T-helper 1 cell treated with Interleukin-12 subunit alpha and Interleukin-12 subunit beta and Interleukin-4 antibody, amounts not matched to agents 30 μg/mL and 1 μg/mL, for 36 hours (primary cell): ENCODE data around the gene MEN1.

ENCODE experiments used
- H3K27ac Mint-ChIP-seq: one replicate; pipeline ENCODE4 v1.8.0; 2021; ENCODE audit warnings: mild to moderate bottlenecking, mixed read lengths
- H3K27me3 Mint-ChIP-seq: one replicate; pipeline ENCODE4 v1.8.0; 2021; ENCODE audit warnings: low read depth, mixed read lengths
- H3K36me3 Mint-ChIP-seq: one replicate; pipeline ENCODE4 v1.8.0; 2021; ENCODE audit warnings: low read depth, mixed read lengths
- H3K4me1 Mint-ChIP-seq: one replicate; pipeline ENCODE4 v1.8.0; 2021; ENCODE audit warnings: low read depth, mixed read lengths
- H3K4me3 Mint-ChIP-seq: one replicate; pipeline ENCODE4 v1.8.0; 2021; ENCODE audit warnings: mild to moderate bottlenecking, moderate library complexity, mixed read lengths
- H3K9me3 Mint-ChIP-seq: one replicate; pipeline ENCODE4 v1.8.0; 2021; ENCODE audit warnings: mixed read lengths

Gene MEN1

DNA sequence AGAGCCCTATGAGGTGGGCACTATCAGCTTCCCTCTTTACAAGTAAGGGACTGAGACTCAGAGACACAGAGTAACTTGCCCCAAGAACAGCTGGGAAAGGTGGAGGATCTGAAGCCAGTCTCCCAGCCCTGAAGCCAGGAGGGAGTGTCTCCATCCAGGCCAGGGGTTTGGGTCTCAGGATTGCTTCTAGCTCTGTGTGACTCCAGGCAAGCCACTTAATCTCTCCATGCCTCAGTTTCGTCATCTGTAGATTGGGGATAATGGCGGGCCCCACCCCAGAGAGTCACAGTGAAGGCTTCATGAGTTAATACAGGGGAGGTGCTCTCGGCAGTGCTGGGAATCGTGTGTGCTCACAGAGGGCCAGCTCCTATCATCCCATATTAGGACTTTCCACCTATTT is 17.9 kb downstream of the MEN1 start:
- H3K4me1 Mint-ChIP-seq: peaks cover 16% of the 10 kb centered on the region
- H3K27ac Mint-ChIP-seq: peak overlapping the region; percentile 31
- H3K36me3 Mint-ChIP-seq: peaks cover 9% of the 10 kb centered on the region
- no peaks in the 10 kb centered on the region for H3K27me3 Mint-ChIP-seq
- H3K4me3 Mint-ChIP-seq: no peak overlapping the region
- no peaks in the 10 kb centered on the region for H3K9me3 Mint-ChIP-seq

DNA sequence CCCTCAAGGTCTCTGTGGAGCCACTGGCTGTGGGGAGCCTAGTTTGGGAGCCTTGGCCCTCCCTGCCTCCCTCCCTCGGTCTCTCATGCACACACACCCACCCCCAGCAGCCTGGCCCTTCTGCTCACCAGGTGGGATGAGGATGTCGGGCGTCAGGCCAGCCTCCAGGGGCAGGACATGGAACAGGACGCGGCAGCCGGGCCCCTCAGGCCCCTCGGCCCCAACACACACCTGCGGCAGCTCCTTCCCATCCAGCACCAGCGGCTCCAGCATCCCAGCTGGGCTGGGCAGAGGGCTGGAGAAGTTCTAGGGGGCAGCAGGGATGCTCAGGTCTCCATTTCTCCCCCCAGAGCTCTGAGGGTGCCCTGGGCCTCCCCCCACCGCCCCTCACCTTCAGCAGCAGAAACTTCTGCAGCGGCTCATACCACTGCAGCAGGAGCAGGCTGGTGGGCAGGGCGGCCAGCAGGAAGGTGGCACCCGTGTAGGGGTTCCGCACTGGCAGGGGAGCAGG is 18.5 kb downstream of the MEN1 start:
- Mint-ChIP-seq H3K4me1 (peaks cover 17% of the 10 kb centered on the region), H3K4me3 (no peak overlapping the region), H3K36me3 (peaks cover 9% of the 10 kb centered on the region), H3K27ac (no peak overlapping the region), H3K9me3 (no peaks in the 10 kb centered on the region), H3K27me3 (no peaks in the 10 kb centered on the region)

DNA sequence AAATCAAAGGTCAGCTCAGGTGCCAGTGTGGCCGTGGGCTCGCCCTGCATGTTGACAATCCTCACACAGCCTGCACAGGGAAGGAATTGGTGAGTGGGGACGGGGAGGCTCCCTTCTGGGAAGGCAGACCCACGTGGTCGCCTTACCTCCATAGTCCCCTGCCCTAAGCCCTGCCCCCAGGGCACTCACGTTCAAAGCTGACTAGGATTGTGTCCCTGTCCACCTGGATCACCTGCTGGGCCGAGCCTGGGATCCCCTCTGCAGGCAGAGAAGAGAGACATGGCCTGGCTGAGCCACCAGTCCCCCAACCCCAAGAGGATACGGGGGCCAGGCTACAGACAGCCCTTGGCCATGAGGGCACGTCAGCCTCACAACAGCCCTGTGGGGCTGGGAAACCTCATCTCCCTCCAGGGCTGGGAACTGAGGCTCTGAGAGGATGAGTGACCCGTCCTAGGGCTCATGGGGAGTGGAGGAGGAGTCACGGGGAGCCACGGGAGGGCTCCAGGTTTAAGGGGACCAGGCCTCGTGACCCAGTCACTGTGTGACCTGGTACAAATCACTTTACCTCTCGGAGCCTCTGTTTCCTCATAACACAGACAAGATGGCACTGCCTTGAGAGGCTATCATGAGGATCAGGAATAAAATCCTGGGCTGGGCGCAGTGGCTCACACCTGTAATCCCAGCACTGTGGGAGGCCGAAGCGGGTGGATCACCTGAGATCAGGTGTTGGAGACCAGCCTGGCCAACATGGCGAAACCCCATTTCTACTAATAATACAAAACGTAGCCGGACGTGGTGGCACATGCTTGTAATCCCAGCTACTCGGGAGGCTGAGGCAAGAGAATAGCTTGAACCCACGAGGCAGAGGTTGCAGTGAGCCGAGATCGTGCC is 19.9 kb downstream of the MEN1 start:
- H3K4me3 Mint-ChIP-seq: no peak overlapping the region
- H3K9me3 Mint-ChIP-seq: no peaks in the 10 kb centered on the region
- H3K27ac Mint-ChIP-seq: no peak overlapping the region
- H3K4me1 Mint-ChIP-seq: peaks cover 17% of the 10 kb centered on the region
- no peaks in the 10 kb centered on the region for H3K27me3 Mint-ChIP-seq
- H3K36me3 Mint-ChIP-seq: peaks cover 9% of the 10 kb centered on the region

DNA sequence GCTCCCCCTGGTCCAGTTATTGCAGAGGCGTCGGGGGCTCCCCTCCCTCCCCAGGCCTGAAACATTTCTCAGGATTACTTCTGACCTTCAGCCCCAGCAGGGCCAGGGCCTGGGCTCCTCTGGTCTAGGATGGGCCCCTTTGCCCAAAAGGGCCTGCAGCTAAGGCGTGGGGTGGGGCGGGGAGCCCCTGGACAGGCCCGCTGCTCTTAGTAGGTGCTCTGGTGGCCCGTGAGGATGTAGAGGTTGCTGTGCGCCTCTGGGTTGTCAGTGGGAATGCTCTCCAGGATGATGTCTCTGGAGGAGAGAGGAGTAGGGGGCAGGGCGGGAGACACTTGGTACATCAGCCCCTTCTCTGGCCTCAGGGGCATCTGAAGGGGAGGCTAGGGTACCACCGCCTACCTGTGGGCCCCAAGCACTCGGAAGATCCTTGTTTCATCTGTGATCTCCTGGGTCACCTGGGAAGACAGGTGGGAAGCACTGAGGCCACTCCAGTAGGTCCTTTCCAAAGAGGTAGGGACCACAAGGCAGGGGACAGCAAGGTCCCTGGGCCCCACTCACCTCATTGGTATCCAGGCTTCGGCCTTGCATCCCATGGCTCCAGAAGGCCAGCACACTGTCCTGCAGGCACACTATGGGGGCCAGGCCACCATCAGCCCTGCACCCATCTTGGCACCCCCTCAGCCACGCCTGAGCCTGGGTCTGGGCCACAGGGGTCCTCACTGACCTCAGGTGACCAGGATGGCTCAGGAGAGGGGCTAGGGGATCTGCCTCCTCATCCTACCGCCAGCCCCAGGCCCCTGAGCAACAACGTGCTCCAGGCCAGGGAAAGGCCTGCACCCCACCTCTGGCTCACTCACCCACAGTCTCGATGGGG is 20.8 kb downstream of the MEN1 start:
- H3K27me3 Mint-ChIP-seq: no peaks in the 10 kb centered on the region
- no peak overlapping the region for H3K4me3 Mint-ChIP-seq
- H3K27ac Mint-ChIP-seq: no peak overlapping the region
- H3K36me3 Mint-ChIP-seq: peaks cover 5% of the 10 kb centered on the region
- no peaks in the 10 kb centered on the region for H3K9me3 Mint-ChIP-seq
- H3K4me1 Mint-ChIP-seq: peaks cover 12% of the 10 kb centered on the region

- Mint-ChIP-seq H3K4me1 (peaks cover 6% of the 10 kb centered on the region), H3K27me3 (no peaks in the 10 kb centered on the region), H3K4me3 (no peak overlapping the region), H3K36me3 (peaks cover 5% of the 10 kb centered on the region), H3K27ac (no peak overlapping the region), H3K9me3 (no peaks in the 10 kb centered on the region)
These were observed 21.8 kb downstream of the MEN1 start for GRCh38 chr11:64788321-64789215.

DNA sequence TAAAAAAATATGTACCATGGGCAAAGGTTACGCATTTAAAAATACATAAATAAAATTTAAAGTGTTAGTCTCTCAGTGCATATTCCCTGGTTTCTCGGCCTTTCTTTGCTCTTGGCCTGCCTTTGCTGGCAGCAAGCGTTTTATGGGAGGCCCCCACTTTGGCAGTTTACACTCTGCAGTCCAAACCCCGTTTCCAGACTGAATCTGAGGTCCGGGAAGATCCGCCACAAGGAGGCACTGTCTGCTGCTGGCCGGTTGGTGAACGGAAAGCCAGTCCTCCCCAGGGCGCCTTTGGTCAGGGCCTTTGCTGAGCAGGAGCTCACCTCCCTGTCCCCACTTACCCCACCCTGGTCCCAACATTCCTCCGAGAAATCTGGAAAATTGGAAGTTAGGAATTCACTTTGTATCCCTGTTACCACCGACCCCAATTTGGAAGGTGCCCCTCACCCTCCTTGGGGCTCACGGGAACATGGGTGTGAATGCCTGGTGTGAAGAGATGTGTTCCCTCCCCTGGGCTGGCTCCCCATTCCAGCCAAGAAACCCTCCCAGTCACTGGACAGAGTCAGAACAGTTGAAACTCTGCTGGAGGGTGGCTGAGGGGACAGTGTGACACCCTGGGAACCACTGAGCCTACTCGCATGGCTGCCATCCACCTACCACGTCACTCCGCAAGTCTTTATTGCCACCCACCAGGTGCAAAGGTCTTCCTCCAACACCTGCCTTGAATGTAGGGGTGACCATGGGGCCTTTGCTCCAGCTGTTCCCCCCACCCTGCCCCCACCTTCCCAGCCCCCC is 22.6 kb downstream of the MEN1 start:
- no peaks in the 10 kb centered on the region for H3K9me3 Mint-ChIP-seq
- peaks cover 5% of the 10 kb centered on the region for H3K36me3 Mint-ChIP-seq
- no peak overlapping the region for H3K27ac Mint-ChIP-seq
- peaks cover 3% of the 10 kb centered on the region for H3K4me1 Mint-ChIP-seq
- no peak overlapping the region for H3K4me3 Mint-ChIP-seq
- no peaks in the 10 kb centered on the region for H3K27me3 Mint-ChIP-seq

DNA sequence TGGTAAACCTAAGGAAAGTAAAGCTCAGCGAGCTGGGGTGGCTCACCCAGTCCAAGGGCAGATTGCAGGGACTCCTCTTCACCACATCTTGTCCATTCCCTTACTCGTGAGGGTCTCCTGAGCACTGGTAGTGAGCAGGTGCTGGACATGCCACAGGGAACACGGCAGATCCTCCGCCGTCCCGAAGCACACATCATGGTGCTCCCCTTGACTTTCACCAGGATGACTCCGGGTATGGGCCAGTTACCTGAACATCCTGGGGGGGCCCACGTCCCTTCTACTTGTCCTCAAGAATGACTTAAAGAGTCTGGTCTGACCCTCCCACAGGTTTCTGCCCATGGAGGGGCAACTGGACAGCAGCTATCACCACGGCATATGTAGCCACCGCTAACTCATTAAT is 24.0 kb downstream of the MEN1 start:
- H3K4me1 Mint-ChIP-seq: peaks cover 3% of the 10 kb centered on the region
- H3K27me3 Mint-ChIP-seq: no peaks in the 10 kb centered on the region
- no peak overlapping the region for H3K4me3 Mint-ChIP-seq
- H3K9me3 Mint-ChIP-seq: no peaks in the 10 kb centered on the region
- H3K27ac Mint-ChIP-seq: no peak overlapping the region
- H3K36me3 Mint-ChIP-seq: peaks cover 5% of the 10 kb centered on the region

DNA sequence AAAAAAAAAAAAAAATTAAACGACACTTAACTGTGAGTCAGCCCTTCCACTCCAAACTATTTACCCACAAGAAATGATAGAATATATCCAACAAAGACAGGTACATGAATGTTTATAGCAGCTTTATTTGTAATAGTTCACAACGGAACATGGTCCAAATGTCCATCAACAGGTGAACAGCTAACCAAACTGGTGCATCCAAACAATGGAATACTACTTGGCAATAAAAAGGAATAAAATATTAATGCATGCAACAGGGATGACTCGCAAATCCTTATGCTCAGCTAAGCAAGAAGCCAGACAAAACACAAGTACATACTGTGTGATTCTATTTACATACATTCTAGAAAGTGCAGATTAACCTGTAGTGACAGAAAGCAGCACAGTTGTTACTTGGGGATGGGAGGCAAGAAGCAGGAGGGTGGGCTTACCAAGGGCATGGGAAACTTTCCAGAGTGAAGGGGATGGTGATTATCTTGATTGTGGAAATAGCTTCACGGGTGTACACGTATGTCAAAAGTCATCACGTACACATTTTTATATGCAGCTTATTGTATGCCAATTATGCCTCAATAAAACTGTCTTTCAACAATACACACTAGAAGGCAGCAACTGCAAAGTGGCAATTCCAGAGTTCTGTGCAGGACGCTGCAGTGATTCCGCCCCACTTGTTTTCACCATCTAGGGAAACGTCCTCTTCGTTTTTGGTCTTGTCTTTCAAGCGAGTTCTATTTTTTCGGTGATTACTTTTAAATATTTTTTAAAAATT is 25.4 kb downstream of the MEN1 start:
- Mint-ChIP-seq H3K4me3 (no peak overlapping the region), H3K27ac (no peak overlapping the region), H3K4me1 (peaks cover 9% of the 10 kb centered on the region)

DNA sequence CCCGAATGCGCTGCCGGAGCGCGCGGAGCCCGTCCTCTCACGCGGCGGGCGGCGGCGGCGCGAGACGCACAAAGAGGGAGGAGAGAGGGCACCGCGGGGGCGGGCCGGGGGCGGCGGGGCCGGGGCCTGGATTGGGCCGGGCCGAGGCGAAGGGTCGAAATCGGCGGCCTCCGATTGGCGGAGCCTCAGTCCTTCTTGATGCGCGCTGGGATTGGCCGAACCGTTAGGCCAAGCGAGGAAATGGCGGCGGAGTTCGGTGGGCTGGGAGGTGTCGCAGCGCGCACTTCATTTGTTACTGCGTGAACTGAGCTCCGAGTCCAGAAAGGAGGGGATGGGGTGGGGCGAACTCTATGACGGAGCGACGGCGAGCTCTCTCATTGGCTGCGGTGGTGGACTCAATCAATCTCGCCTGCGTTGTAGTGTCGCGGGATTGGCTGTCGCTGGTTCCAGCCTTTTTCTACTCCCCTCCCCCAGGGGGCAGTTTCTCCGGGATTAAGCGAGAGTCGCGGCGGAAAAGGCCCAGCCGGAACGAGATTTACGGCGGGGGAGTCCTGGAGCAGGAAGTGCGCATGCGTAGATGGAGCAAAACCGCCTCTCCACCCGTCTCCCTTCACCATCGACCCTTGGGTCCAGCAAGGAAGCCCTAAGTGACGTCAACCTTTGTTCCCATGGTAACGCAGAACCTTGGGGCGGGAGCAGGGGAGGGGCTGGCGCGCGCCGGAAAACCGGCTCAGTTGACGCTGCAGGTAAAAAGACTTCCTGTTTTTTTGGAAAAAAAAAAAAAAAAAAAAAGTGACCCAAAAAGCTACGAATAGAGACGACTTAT is 31.7 kb downstream of the MEN1 start, which contains the start of gene SF1:
Gene SF1 (minus strand): TSS at position 70 of the 826 bp plus-strand sequence. CDS start 150 bp downstream, outside the sequence.
- H3K4me1 Mint-ChIP-seq: peaks cover 52% of the 10 kb centered on the region
- H3K4me3 Mint-ChIP-seq: peak within 1 kb of the TSS; percentile 92
- H3K9me3 Mint-ChIP-seq: no peaks in the 10 kb centered on the region
- H3K27ac Mint-ChIP-seq: peak within 1 kb of the TSS; percentile 98
- H3K27me3 Mint-ChIP-seq: no peaks in the 10 kb centered on the region
- peaks cover 37% of the 10 kb centered on the region for H3K36me3 Mint-ChIP-seq

More for the DNA sequence above, 25.4 kb downstream of the MEN1 start:
- Mint-ChIP-seq H3K36me3 (peaks cover under 1% of the 10 kb centered on the region), H3K27me3 (no peaks in the 10 kb centered on the region), H3K9me3 (no peaks in the 10 kb centered on the region)

DNA sequence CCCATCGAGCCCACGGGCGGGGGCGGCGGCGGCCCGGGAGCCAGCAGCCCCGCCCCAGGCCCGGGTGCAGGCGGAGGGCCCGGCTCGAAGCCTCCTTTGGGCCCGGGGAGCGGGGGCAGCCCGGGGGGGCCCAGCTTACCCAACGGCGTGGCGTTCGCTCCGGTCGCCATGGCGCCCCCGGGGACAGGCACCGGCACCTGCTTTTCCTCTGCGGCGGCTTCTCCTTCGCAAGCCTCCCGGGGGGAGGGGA is 32.2 kb downstream of the MEN1 start:
- H3K36me3 Mint-ChIP-seq: peaks cover 42% of the 10 kb centered on the region
- no peak overlapping the region for H3K27ac Mint-ChIP-seq
- no peak overlapping the region for H3K4me3 Mint-ChIP-seq

DNA sequence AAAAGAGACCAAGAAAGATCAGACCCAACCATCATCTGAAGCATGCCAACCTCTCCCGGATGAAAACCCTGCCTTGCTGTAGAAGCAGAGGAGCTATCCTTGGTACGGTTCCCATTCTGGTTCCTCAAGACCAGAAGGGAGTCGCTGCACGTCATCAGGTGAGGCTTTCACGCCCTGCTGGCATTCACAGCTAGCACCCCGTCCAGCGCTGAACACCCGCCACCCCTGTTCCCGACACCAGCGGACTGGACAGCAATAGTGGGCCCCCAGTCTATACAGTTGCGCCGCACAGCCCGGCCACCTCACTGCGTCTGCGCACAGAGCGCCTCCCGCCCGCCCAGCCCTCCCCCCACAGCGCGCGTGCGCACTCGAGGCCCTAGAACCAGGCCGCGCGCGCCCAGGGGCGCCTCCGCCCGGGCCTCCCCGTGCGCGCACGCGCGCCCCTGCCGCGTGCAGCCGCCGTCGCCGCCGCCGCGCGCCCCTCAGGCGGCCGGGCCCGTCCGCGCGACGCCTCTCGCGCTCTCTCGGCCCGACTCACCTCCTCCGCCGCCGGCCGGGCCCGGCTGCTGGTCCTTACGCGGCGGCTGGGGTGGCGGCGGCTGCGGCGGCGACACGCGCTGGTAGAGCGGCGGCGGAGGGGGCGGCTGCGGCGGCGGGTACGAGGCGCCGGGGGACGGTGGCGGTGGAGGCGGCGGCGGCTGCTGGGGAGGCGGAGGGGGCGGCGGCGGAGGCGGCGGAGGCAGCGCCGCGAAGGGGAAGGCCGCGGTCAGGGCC is 32.7 kb downstream of the MEN1 start:
- peaks cover 62% of the 10 kb centered on the region for H3K4me1 Mint-ChIP-seq
- H3K4me3 Mint-ChIP-seq: peak overlapping the region; percentile 92
- H3K36me3 Mint-ChIP-seq: peaks cover 48% of the 10 kb centered on the region

More for the DNA sequence above, 32.2 kb downstream of the MEN1 start:
- H3K9me3 Mint-ChIP-seq: no peaks in the 10 kb centered on the region
- H3K4me1 Mint-ChIP-seq: peaks cover 57% of the 10 kb centered on the region
- H3K27me3 Mint-ChIP-seq: no peaks in the 10 kb centered on the region

GRCh38 chr11:64776875-64777274 is 33.5 kb downstream of the MEN1 start:
- Mint-ChIP-seq H3K4me3 (peak overlapping the region; percentile 92), H3K4me1 (peaks cover 70% of the 10 kb centered on the region), H3K27ac (peak overlapping the region; percentile 83), H3K9me3 (no peaks in the 10 kb centered on the region), H3K36me3 (peaks cover 55% of the 10 kb centered on the region), H3K27me3 (no peaks in the 10 kb centered on the region)

More for the DNA sequence above, 32.7 kb downstream of the MEN1 start:
- Mint-ChIP-seq H3K9me3 (no peaks in the 10 kb centered on the region), H3K27me3 (no peaks in the 10 kb centered on the region), H3K27ac (peak overlapping the region; percentile 83)
